H1 (cell line): ENCODE data around the gene POU5F1. TPM values are rescaled to one million over a fixed set of nuclear protein-coding genes. Genes with fewer than 3 reads are reported as not detected.

Experiments
- EGR1 ChIP-seq: IDR thresholded peaks from 2 replicates; pipeline ENCODE4 v1.6.1; 2011; ENCODE audit warnings: low read depth, low read length, borderline replicate concordance
- EP300 ChIP-seq, 2 experiments: IDR thresholded peaks; 1 replicate in 1 of 2; 2 replicates in 1 of 2; pipeline ENCODE4 v1.6.1; 2011 to 2012; ENCODE audit warnings: low read depth in 2 of 2, low read length in 2 of 2, mild to moderate bottlenecking in 2 of 2, borderline replicate concordance in 1 of 2, inconsistent platforms in 1 of 2, moderate library complexity in 1 of 2
- KDM4A ChIP-seq: IDR thresholded peaks from one replicate; pipeline ENCODE4 v1.7.1; 2012; ENCODE audit warnings: low read depth, mild to moderate bottlenecking, moderate library complexity, low read length, inconsistent platforms; ENCODE audit not compliant: severe bottlenecking
- RAD21 ChIP-seq, 2 experiments: IDR thresholded peaks in 1 of 2; conservative IDR thresholded peaks in 1 of 2; 2 replicates each; pipeline ENCODE4 v1.6.1; 2011; ENCODE audit warnings: low read depth in 2 of 2, low read length in 2 of 2, improper control_type of control experiment in 1 of 2, inconsistent platforms in 1 of 2, mild to moderate bottlenecking in 1 of 2, moderate library complexity in 1 of 2
- SIN3A ChIP-seq, 2 experiments: IDR thresholded peaks in 1 of 2; conservative IDR thresholded peaks in 1 of 2; 2 replicates each; pipeline ENCODE4 v1.6.1; 2011 to 2012; ENCODE audit warnings: low read length in 2 of 2, improper control_type of control experiment in 1 of 2, low read depth in 1 of 2, mild to moderate bottlenecking in 1 of 2
- SRF ChIP-seq: IDR thresholded peaks from 2 replicates; pipeline ENCODE4 v1.6.1; 2011; ENCODE audit warnings: mild to moderate bottlenecking, low read depth, low read length, moderate library complexity
- polyA plus RNA-seq, 7 experiments: library from polyadenylated mRNA; depleted of rRNA in 3 of 7; stranded (reverse) in 5 of 7; unstranded in 2 of 7; fragments of >200 nt in 5 of 7; fragments of 200-250 nt in 2 of 7; gene quantifications; 1 replicate in 5 of 7; 2 replicates in 1 of 7; 4 replicates in 1 of 7; pipeline versions ENCODE4 v1.2.1 to v1.2.3, GENCODE V29; 2011 to 2013; ENCODE audit warnings: missing spikeins in 2 of 7, mixed read lengths in 2 of 7
- total RNA-seq: library from RNA; stranded (reverse); fragmentation: NEBNext Ultra II Directional; extraction: Animal tissue kit (Norgen Biotek cat#: 25700); gene quantifications from 2 replicates; pipeline ENCODE4 v1.2.1, GENCODE V29; 2021
- TF ChIP-seq, protein P1 (sequence below), 3 experiments: IDR thresholded peaks; 1 replicate in 2 of 3; 2 replicates in 1 of 3; pipeline versions ENCODE4 v1.5.1 to v1.6.1; 2011; ENCODE audit warnings: low read length in 3 of 3, mild to moderate bottlenecking in 3 of 3, inconsistent platforms in 2 of 3, low read depth in 1 of 3, moderate library complexity in 1 of 3; ENCODE audit not compliant: insufficient read depth in 1 of 3; ENCODE audit errors: control extremely low read depth in 1 of 3

Gene POU5F1
- total and polyA plus RNA-seq, 2 of the 8 experiments (the other 6 are each of a cell fraction or from before 2014, with no cell fraction given): 2,437 to 2,526 TPM

DNA sequence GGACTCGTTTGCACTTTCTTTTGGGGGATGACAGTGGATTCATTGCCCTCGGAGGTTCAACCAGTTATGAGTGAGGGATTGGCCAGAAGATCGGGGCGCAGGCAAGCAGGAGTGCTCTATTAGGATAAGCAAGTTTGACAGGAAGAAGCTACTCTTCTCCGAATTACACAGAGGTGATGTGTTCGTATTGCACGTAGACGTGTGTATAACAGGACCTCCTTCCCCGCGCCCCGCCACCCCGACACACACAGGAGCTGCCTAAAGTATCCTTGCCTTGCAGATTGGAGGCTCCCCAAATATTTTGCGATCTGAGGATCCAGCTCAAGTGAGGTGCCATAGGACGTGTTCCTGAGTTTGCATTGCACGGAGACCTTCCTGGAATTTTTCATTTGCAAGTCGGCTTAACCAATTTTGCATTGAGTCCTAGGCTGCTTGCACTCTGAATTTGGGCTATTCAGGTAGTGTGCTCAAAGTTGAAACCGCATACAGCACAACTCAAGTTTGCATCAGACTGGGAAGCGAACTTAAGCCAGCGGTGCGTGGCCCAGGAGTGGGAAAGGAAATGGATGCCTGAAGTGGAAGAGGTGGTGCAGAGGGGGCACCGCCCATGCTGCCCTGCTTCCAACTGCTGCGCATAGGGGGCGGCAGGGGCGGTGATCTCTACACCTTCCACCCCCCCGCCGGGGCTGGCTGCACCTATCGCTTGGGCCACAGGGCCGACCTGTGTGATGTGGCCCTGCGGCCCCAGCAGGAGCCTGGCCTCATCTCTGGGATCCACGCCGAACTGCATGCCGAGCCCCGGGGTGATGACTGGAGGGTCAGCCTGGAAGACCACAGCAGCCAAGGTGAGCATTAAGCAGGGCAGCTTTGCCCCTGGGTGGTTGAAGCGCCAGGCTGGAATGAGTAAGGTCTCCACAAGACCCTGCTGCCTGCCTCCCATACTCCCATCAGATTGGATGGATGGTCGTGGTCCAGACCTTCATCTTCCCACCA, 11.3 kb downstream of the POU5F1 start (continued):
- TF ChIP-seq, protein P1, sequence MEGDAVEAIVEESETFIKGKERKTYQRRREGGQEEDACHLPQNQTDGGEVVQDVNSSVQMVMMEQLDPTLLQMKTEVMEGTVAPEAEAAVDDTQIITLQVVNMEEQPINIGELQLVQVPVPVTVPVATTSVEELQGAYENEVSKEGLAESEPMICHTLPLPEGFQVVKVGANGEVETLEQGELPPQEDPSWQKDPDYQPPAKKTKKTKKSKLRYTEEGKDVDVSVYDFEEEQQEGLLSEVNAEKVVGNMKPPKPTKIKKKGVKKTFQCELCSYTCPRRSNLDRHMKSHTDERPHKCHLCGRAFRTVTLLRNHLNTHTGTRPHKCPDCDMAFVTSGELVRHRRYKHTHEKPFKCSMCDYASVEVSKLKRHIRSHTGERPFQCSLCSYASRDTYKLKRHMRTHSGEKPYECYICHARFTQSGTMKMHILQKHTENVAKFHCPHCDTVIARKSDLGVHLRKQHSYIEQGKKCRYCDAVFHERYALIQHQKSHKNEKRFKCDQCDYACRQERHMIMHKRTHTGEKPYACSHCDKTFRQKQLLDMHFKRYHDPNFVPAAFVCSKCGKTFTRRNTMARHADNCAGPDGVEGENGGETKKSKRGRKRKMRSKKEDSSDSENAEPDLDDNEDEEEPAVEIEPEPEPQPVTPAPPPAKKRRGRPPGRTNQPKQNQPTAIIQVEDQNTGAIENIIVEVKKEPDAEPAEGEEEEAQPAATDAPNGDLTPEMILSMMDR (IDR thresholded peaks at IDR 0.05; ENCODE audit: control extremely low read depth in 1 of 3, insufficient read depth in 1 of 3, low read depth in 1 of 3, low read length in 3 of 3): peak; percentile 12 to 42 (median 41); a peak in 2 of 4 replicates
- no peak for TF ChIP-seq SRF
- TF ChIP-seq EGR1: no peak
- TF ChIP-seq EP300 (IDR thresholded peaks at IDR 0.05; ENCODE audit: borderline replicate concordance in 1 of 2, low read depth in 2 of 2, low read length in 2 of 2): peak in 1 of 2 experiments; percentile 58; a peak in 1 of 3 replicates
- peak; percentile 5 for TF ChIP-seq KDM4A
- TF ChIP-seq SIN3A (conservative IDR thresholded peaks at IDR 0.05 in 1 of 2, IDR thresholded peaks at IDR 0.05 in 1 of 2; ENCODE audit: low read depth in 1 of 2, low read length in 2 of 2): no peak; a peak in 1 of 4 replicates
- peak; percentile 18 to 26; a peak in 1 of 4 replicates for TF ChIP-seq RAD21 (IDR thresholded peaks at IDR 0.05 in 1 of 2, conservative IDR thresholded peaks at IDR 0.05 in 1 of 2; ENCODE audit: low read depth in 2 of 2, low read length in 2 of 2)
